Skeletal muscle cell (primary cell): ENCODE measurements around the gene CYP51A1.

Source experiments
- DNase-seq: peaks from one replicate; pipeline ENCODE4 v3.0.0-alpha.2; 2010; ENCODE audit warnings: low read depth
- H3K4me3 ChIP-seq: 2 replicates; pipeline ENCODE4 v1.5.1; 2011; ENCODE audit warnings: low read depth, mild to moderate bottlenecking, control low read depth, low read length, moderate library complexity

Gene CYP51A1

GRCh38 chr7:92064438-92065029 is 69.7 kb downstream of the CYP51A1 start:
- DNase-seq, result no peak
- H3K4me3 ChIP-seq, result no peak overlapping the region
